GM23248 (cell line): ENCODE measurements around the gene CDC42EP4. TPM values are rescaled to one million over a fixed set of nuclear protein-coding genes. Genes with fewer than 3 reads are reported as not detected.

ENCODE experiments used
- DNase-seq: peaks from one replicate; pipeline ENCODE4 v3.0.0-alpha.2; 2015
- H2AFZ ChIP-seq: fragments of 200-600 bp; sonication (generic); 2 replicates; pipeline ENCODE4 v1.6.1; 2016; ENCODE audit warnings: antibody characterized with exemption
- H3F3A ChIP-seq: fragments of 200-600 bp; sonication (generic); 2 replicates; pipeline ENCODE4 v1.6.1; 2016; ENCODE audit warnings: mild to moderate bottlenecking, antibody characterized with exemption, mixed run types; ENCODE audit not compliant: insufficient read depth
- H3K27ac ChIP-seq: fragments of 200-600 bp; sonication (generic); 2 replicates; pipeline ENCODE4 v1.5.1; 2016; ENCODE audit warnings: mild to moderate bottlenecking
- H3K27me3 ChIP-seq: fragments of 200-600 bp; sonication (generic); replicated peaks from 2 replicates; pipeline ENCODE4 v1.6.1; 2016; ENCODE audit warnings: mild to moderate bottlenecking; ENCODE audit not compliant: insufficient read depth
- H3K36me3 ChIP-seq: fragments of 200-600 bp; sonication (generic); 2 replicates; pipeline ENCODE4 v1.6.1; 2016; ENCODE audit warnings: low read depth, mild to moderate bottlenecking
- H3K4me1 ChIP-seq: fragments of 200-600 bp; sonication (generic); 2 replicates; pipeline ENCODE4 v1.6.1; 2016; ENCODE audit warnings: mild to moderate bottlenecking; ENCODE audit not compliant: insufficient read depth
- H3K4me2 ChIP-seq: fragments of 200-600 bp; sonication (generic); one replicate; pipeline ENCODE4 v1.6.1; 2016; ENCODE audit warnings: mild to moderate bottlenecking; ENCODE audit not compliant: unreplicated experiment
- H3K4me3 ChIP-seq: fragments of 200-600 bp; sonication (generic); 2 replicates; pipeline ENCODE4 v1.5.1; 2016; ENCODE audit warnings: mild to moderate bottlenecking
- H3K79me2 ChIP-seq: fragments of 200-600 bp; sonication (generic); 2 replicates; pipeline ENCODE4 v1.6.1; 2016; ENCODE audit warnings: mild to moderate bottlenecking; ENCODE audit not compliant: insufficient read depth
- H3K9ac ChIP-seq: fragments of 200-600 bp; sonication (generic); 2 replicates; pipeline ENCODE4 v1.6.1; 2016; ENCODE audit warnings: mild to moderate bottlenecking
- H3K9me2 ChIP-seq: fragments of 200-600 bp; sonication (generic); 2 replicates; pipeline ENCODE4 v1.6.1; 2016; ENCODE audit warnings: mixed run types, mild to moderate bottlenecking, moderate library complexity; ENCODE audit not compliant: insufficient read depth
- H3K9me3 ChIP-seq: fragments of 200-600 bp; sonication (generic); one replicate; pipeline ENCODE4 v1.6.1; 2017; ENCODE audit warnings: low read depth
- H4K20me1 ChIP-seq: fragments of 200-600 bp; sonication (generic); 2 replicates; pipeline ENCODE4 v1.6.0; 2016; ENCODE audit not compliant: insufficient read depth
- EZH2 ChIP-seq: fragments of 200-600 bp; sonication (generic); IDR thresholded peaks from 2 replicates; pipeline ENCODE4 v1.6.1; 2018; ENCODE audit warnings: antibody characterized with exemption, mild to moderate bottlenecking; ENCODE audit not compliant: insufficient read depth, poor library complexity, severe bottlenecking
- EZH2phosphoT487 ChIP-seq: fragments of 200-600 bp; sonication (generic); IDR thresholded peaks from 2 replicates; pipeline ENCODE4 v1.6.1; 2018; ENCODE audit warnings: antibody characterized with exemption, moderate library complexity, mild to moderate bottlenecking, low read depth; ENCODE audit not compliant: insufficient read depth
- WGBS, 2 experiments: methylation state at CpG; one replicate each; pipeline ENCODE4 v1.1.6; 2015 to 2017; ENCODE audit warnings: low lambda C conversion rate in 2 of 2, low coverage in 1 of 2; ENCODE audit errors: missing lambda C conversion rate in 2 of 2; 5-methylcytosine and 5-hydroxymethylcytosine counted together
- in situ Hi-C: fragments of 300-500 bp; cut with MboI; formaldehyde crosslinking; loops from 2 replicates; pipeline ENCODE4 v1.15.0; 2020
- polyA plus RNA-seq: library from polyadenylated mRNA; unstranded; fragments of >200 nt; fragmentation: Nextera tagmentation; extraction: Ambion mirVana; gene quantifications from 2 replicates; pipeline ENCODE4 v1.2.1, GENCODE V29; 2016
- total RNA-seq: library from RNA; depleted of rRNA; stranded (reverse); fragments of >200 nt; shearing (Covaris generic); gene quantifications from 2 replicates; pipeline ENCODE4 v1.2.3, GENCODE V29; 2014

Gene CDC42EP4
- total and polyA plus RNA-seq, 2 experiments from 2014 or later, result 31.2 to 34.6 TPM

GRCh38 chr17:73274490-73274889 is 37.3 kb downstream of the CDC42EP4 start:
- H3F3A ChIP-seq, result no peaks in the 10 kb centered on the region
- H2AFZ ChIP-seq, result no peak overlapping the region
- H4K20me1 ChIP-seq, result no peaks in the 10 kb centered on the region
- H3K36me3 ChIP-seq, result no peaks in the 10 kb centered on the region
- no peak overlapping the region for H3K27ac ChIP-seq
- H3K27me3 ChIP-seq, result no peaks in the 10 kb centered on the region
- no peaks in the 10 kb centered on the region for H3K4me1 ChIP-seq
- in situ Hi-C loops, result no loop called here
- DNase-seq, result no peak
- no peak overlapping the region for H3K4me3 ChIP-seq
- TF ChIP-seq EZH2, result no peak
- no peak for TF ChIP-seq EZH2phosphoT487
- H3K9me3 ChIP-seq, result no peaks in the 10 kb centered on the region
- WGBS, 2 experiments, result 91 to 96% methylated on average over 4 of the region's 4 CpGs
- no peak overlapping the region for H3K4me2 ChIP-seq
- H3K79me2 ChIP-seq, result no peaks in the 10 kb centered on the region
- H3K9me2 ChIP-seq, result no peaks in the 10 kb centered on the region
- no peak overlapping the region for H3K9ac ChIP-seq

GRCh38 chr17:73272906-73273218 is 38.9 kb downstream of the CDC42EP4 start:
- H3K9ac ChIP-seq, result no peak overlapping the region
- no peaks in the 10 kb centered on the region for H3K36me3 ChIP-seq
- H3K4me2 ChIP-seq, result no peak overlapping the region
- TF ChIP-seq EZH2phosphoT487 (no peak), EZH2 (no peak)
- H3F3A ChIP-seq, result no peaks in the 10 kb centered on the region
- H4K20me1 ChIP-seq, result no peaks in the 10 kb centered on the region
- no peak overlapping the region for H3K4me3 ChIP-seq
- 100% methylated on average over 6 to 8 of the region's 8 CpGs for WGBS, 2 experiments
- no peaks in the 10 kb centered on the region for H3K9me2 ChIP-seq
- H3K27ac ChIP-seq, result no peak overlapping the region
- H2AFZ ChIP-seq, result no peak overlapping the region
- DNase-seq, result no peak
- no peaks in the 10 kb centered on the region for H3K79me2 ChIP-seq
- H3K27me3 ChIP-seq, result no peaks in the 10 kb centered on the region
- no peaks in the 10 kb centered on the region for H3K9me3 ChIP-seq
- in situ Hi-C loops, result no loop called here
- H3K4me1 ChIP-seq, result no peaks in the 10 kb centered on the region

GRCh38 chr17:73271072-73271471 is 40.7 kb downstream of the CDC42EP4 start:
- 93 to 95% methylated on average over 9 of the region's 9 CpGs for WGBS, 2 experiments
- H3K36me3 ChIP-seq, result no peaks in the 10 kb centered on the region
- no peaks in the 10 kb centered on the region for H3K9me3 ChIP-seq
- TF ChIP-seq EZH2 (no peak), EZH2phosphoT487 (no peak)
- DNase-seq, result no peak
- in situ Hi-C loops, result no loop called here
- H3K4me3 ChIP-seq, result no peak overlapping the region
- no peaks in the 10 kb centered on the region for H3K27me3 ChIP-seq
- H3K79me2 ChIP-seq, result no peaks in the 10 kb centered on the region
- no peaks in the 10 kb centered on the region for H3K4me1 ChIP-seq
- H3K27ac ChIP-seq, result no peak overlapping the region
- H3F3A ChIP-seq, result no peaks in the 10 kb centered on the region
- H4K20me1 ChIP-seq, result no peaks in the 10 kb centered on the region
- H3K9me2 ChIP-seq, result no peaks in the 10 kb centered on the region
- no peak overlapping the region for H2AFZ ChIP-seq
- H3K9ac ChIP-seq, result no peak overlapping the region
- no peak overlapping the region for H3K4me2 ChIP-seq

GRCh38 chr17:73269791-73270190 is 42.0 kb downstream of the CDC42EP4 start:
- in situ Hi-C loops, result no loop called here
- no peak overlapping the region for H3K4me2 ChIP-seq
- no peak for DNase-seq

GRCh38 chr17:73269329-73269615 is 42.5 kb downstream of the CDC42EP4 start:
- no peak for TF ChIP-seq EZH2
- no peak for TF ChIP-seq EZH2phosphoT487
- Histone ChIP-seq H3K36me3 (no peaks in the 10 kb centered on the region), H3F3A (no peaks in the 10 kb centered on the region), H4K20me1 (no peaks in the 10 kb centered on the region), H3K4me1 (no peaks in the 10 kb centered on the region), H3K27ac (no peak overlapping the region), H3K9ac (no peak overlapping the region), H3K9me3 (no peaks in the 10 kb centered on the region), H3K27me3 (no peaks in the 10 kb centered on the region), H2AFZ (no peak overlapping the region), H3K4me3 (no peak overlapping the region), H3K4me2 (no peak overlapping the region), H3K9me2 (no peaks in the 10 kb centered on the region), H3K79me2 (no peaks in the 10 kb centered on the region)
- DNase-seq, result no peak
- in situ Hi-C loops, result no loop called here

More at GRCh38 chr17:73269791-73270190, 42.0 kb downstream of the CDC42EP4 start:
- H3K27me3 ChIP-seq, result no peaks in the 10 kb centered on the region
- no peak for TF ChIP-seq EZH2phosphoT487
- no peak for TF ChIP-seq EZH2
- no peaks in the 10 kb centered on the region for H3K9me3 ChIP-seq
- no peaks in the 10 kb centered on the region for H4K20me1 ChIP-seq
- H3K4me3 ChIP-seq, result no peak overlapping the region
- H3K79me2 ChIP-seq, result no peaks in the 10 kb centered on the region
- no peaks in the 10 kb centered on the region for H3K4me1 ChIP-seq
- no peak overlapping the region for H3K9ac ChIP-seq
- no peak overlapping the region for H2AFZ ChIP-seq
- H3F3A ChIP-seq, result no peaks in the 10 kb centered on the region
- H3K27ac ChIP-seq, result no peak overlapping the region
- H3K36me3 ChIP-seq, result no peaks in the 10 kb centered on the region
- 90 to 96% methylated on average over 1 of the region's 1 CpG for WGBS, 2 experiments
- H3K9me2 ChIP-seq, result no peaks in the 10 kb centered on the region
